Spleen (tissue), 11 donors: ENCODE measurements around the gene PTPRM. TPM values are rescaled to one million over a fixed set of nuclear protein-coding genes. Genes with fewer than 3 reads are reported as not detected.

Experiments used
- DNase-seq: peaks from one replicate; pipeline ENCODE4 v3.0.0-alpha.2; 2020
- H3K27ac ChIP-seq, 8 donors: fragments of 200-600 bp; sonication (generic) in 7 of 8; 1 replicate in 4 of 8; 2 replicates in 4 of 8; pipeline versions ENCODE4 v1.5.0 to v1.8.0; 2016 to 2021; ENCODE audit warnings: inconsistent platforms in 4 of 8, mild to moderate bottlenecking in 4 of 8, moderate library complexity in 1 of 8
- H3K27me3 ChIP-seq, 7 donors: fragments of 200-600 bp; sonication (generic) in 6 of 7; replicated peaks in 1 of 7; 1 replicate in 4 of 7; 2 replicates in 3 of 7; pipeline versions ENCODE4 v1.5.0 to v1.8.0; 2016 to 2021; ENCODE audit warnings: inconsistent platforms in 3 of 7, mild to moderate bottlenecking in 1 of 7
- H3K36me3 ChIP-seq, 6 donors: fragments of 200-600 bp; sonication (generic) in 5 of 6; 1 replicate in 4 of 6; 2 replicates in 2 of 6; pipeline versions ENCODE4 v1.5.0 to v1.8.0; 2016 to 2021; ENCODE audit warnings: inconsistent platforms in 2 of 6
- H3K4me1 ChIP-seq, 6 donors: fragments of 200-600 bp; sonication (generic) in 5 of 6; 1 replicate in 3 of 6; 2 replicates in 3 of 6; pipeline versions ENCODE4 v1.5.0 to v1.8.0; 2016 to 2021; ENCODE audit warnings: inconsistent platforms in 3 of 6
- H3K4me3 ChIP-seq, 8 donors: fragments of 200-600 bp; sonication (generic) in 7 of 8; 1 replicate in 4 of 8; 2 replicates in 4 of 8; pipeline versions ENCODE4 v1.5.0 to v1.8.0; 2016 to 2021; ENCODE audit warnings: inconsistent platforms in 4 of 8, mild to moderate bottlenecking in 4 of 8, moderate library complexity in 2 of 8
- H3K9me3 ChIP-seq, 8 donors: fragments of 200-600 bp; sonication (generic) in 7 of 8; 1 replicate in 4 of 8; 2 replicates in 4 of 8; pipeline versions ENCODE4 v1.5.0 to v1.8.0; 2016 to 2021; ENCODE audit warnings: inconsistent platforms in 4 of 8
- POLR2A ChIP-seq, 3 donors: fragments of 450-650 bp; IDR thresholded peaks; one replicate each; pipeline ENCODE4 v1.5.1; 2017; ENCODE audit warnings: antibody characterized with exemption in 3 of 3, mild to moderate bottlenecking in 1 of 3
- POLR2AphosphoS5 ChIP-seq, 3 donors: sonication (generic); formaldehyde crosslinking; IDR thresholded peaks; one replicate each; pipeline ENCODE4 v1.5.1; 2017; ENCODE audit warnings: antibody characterized with exemption in 3 of 3
- WGBS, 5 donors: extraction: QIAGEN DNeasy Blood & Tissue Kit in 3 of 5; methylation state at CpG; one replicate each; pipeline versions ENCODE4 v1.1.5 to v1.1.7; 2013 to 2018; 5-methylcytosine and 5-hydroxymethylcytosine counted together
- intact Hi-C: fragments of 100-400 bp; cut with DNase I; formaldehyde crosslinking; loops from one replicate; pipeline ENCODE4 v1.15.0; 2023; ENCODE audit warnings: low total_unique reads
- polyA plus RNA-seq, 3 donors: library from polyadenylated mRNA; stranded (reverse); fragments of 200-250 nt; gene quantifications; one replicate each; pipeline ENCODE4 v1.2.1, GENCODE V29; 2013
- total RNA-seq, 7 donors: library from RNA; depleted of rRNA in 3 of 7; stranded (reverse); fragments of >200 nt in 3 of 7; fragmentation: NEBNext Ultra II Directional in 4 of 7; extraction: Animal tissue kit (Norgen Biotek cat#: 25700) in 4 of 7; gene quantifications; one replicate each; pipeline versions ENCODE4 v1.1.0 to v1.2.1, GENCODE V29; 2016 to 2021
- TF ChIP-seq, protein P1 (sequence below), 11 experiments: fragments of 200-600 bp in 7 of 11; fragments of 450-650 bp in 4 of 11; sonication (generic) in 4 of 11; IDR thresholded peaks in 8 of 11; conservative IDR thresholded peaks in 3 of 11; 1 replicate in 7 of 11; 2 replicates in 4 of 11; pipeline versions ENCODE4 v1.4.0 to v1.8.0; 2016 to 2021; ENCODE audit warnings: antibody characterized with exemption in 11 of 11, inconsistent platforms in 4 of 11, mild to moderate bottlenecking in 1 of 11
- donor health status: healthy with polysubstance abuse.
- donor health status: DM: no; HTN: no; CAD: no; lungs with moderate emphysema.
- donor health status: DM: no; HTN: no; CAD: no.
- donor health status: Bipolar disorder and iron deficiency.
- donor health status: healthy.
- donor health status: DM: no; HTN: no; CAD: no.
- donor health status: DM: yes; HTN: yes; CAD: no.

PTPRM gene
- total and polyA plus RNA-seq, 10 donors, result 23.5 to 97.8 (median 62.8) TPM

DNA sequence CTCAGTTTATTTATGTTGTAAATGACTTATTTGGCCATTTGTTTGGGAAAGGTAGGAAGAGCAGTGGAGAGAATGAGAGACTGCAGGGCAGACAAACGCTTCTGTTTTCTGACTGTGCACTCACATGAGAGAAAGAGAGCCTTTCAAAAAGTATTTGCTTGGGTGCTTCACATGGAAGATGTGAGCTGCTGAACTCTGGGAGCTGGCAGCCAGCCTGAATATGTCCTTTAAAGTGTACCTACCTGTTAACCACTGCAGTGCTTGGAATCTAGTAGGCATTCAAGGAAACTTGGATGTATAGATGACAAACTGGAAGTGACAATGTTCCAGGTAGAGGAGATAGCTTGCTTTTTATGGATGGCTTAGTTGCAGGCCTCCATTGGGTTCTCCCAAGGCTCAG lies 68.8 kb downstream of the PTPRM start:
- TF ChIP-seq POLR2A (IDR thresholded peaks at IDR 0.05) (no peak), POLR2AphosphoS5 (IDR thresholded peaks at IDR 0.05) (no peak)
- TF ChIP-seq, protein P1, sequence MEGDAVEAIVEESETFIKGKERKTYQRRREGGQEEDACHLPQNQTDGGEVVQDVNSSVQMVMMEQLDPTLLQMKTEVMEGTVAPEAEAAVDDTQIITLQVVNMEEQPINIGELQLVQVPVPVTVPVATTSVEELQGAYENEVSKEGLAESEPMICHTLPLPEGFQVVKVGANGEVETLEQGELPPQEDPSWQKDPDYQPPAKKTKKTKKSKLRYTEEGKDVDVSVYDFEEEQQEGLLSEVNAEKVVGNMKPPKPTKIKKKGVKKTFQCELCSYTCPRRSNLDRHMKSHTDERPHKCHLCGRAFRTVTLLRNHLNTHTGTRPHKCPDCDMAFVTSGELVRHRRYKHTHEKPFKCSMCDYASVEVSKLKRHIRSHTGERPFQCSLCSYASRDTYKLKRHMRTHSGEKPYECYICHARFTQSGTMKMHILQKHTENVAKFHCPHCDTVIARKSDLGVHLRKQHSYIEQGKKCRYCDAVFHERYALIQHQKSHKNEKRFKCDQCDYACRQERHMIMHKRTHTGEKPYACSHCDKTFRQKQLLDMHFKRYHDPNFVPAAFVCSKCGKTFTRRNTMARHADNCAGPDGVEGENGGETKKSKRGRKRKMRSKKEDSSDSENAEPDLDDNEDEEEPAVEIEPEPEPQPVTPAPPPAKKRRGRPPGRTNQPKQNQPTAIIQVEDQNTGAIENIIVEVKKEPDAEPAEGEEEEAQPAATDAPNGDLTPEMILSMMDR (IDR thresholded peaks at IDR 0.05 in 8 of 11, conservative IDR thresholded peaks at IDR 0.05 in 3 of 11), result no peak
- Histone ChIP-seq H3K36me3 (no peaks in the 10 kb centered on the region), H3K27ac (no peak overlapping the region), H3K4me3 (no peak overlapping the region), H3K4me1 (no peaks in the 10 kb centered on the region), H3K9me3 (no peaks in the 10 kb centered on the region), H3K27me3 (no peaks in the 10 kb centered on the region)
- 81 to 100% (median 93%) methylated on average over 1 of the region's 1 CpG for WGBS, 5 donors
- intact Hi-C loops, result no loop called here
- DNase-seq, result no peak

DNA sequence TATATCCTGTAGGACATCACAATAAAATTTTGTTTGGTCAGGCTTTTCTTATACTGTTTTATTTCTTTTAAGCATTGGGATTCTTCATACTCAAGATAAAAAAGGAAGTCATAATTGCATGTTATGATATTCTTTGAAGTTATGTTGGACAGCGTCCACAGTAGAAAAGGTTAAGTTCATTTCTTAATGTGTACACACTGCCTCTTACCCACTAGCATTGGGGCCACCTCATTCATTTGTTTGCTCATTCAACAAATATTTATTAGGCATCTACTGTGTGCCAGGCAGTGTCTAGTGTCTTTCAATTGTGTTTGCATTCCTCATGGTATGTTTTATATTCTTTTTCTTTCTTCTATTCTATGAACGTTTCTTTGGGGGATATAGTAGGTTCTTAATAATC lies 70.2 kb downstream of the PTPRM start:
- intact Hi-C loops, result no loop called here
- 55 to 76% (median 73%) methylated on average over 2 of the region's 2 CpGs for WGBS, 5 donors

DNA sequence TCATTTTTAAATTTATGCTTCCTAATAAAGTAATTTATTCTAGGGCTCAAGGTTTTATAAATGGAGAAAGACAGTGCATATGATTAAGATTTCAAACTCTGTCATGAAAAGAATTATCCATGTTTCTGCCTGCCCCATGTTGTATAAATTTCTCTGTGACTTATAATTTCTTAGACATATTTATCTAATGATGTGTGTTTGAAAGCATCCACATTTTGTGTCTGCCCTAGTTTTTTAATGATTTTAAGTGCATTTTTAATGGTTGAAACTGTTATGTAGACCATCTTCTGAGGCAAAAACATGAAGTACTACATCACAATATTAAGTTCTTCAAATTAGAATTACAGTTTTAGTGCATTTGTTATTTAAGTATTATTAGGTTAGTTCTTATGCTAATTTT lies 71.2 kb downstream of the PTPRM start:
- H3K9me3 ChIP-seq, result no peaks in the 10 kb centered on the region
- no peak for DNase-seq
- no peaks in the 10 kb centered on the region for H3K36me3 ChIP-seq
- H3K27me3 ChIP-seq, result no peaks in the 10 kb centered on the region
- intact Hi-C loops, result no loop called here
- no peak overlapping the region for H3K4me3 ChIP-seq
- peaks cover 0 to 5% (median 0%) of the 10 kb centered on the region in 6 donors for H3K4me1 ChIP-seq
- TF ChIP-seq, protein P1 (IDR thresholded peaks at IDR 0.05 in 8 of 11, conservative IDR thresholded peaks at IDR 0.05 in 3 of 11), result no peak
- no peak overlapping the region for H3K27ac ChIP-seq

More for the DNA sequence above, 70.2 kb downstream of the PTPRM start:
- Histone ChIP-seq H3K9me3 (no peaks in the 10 kb centered on the region), H3K36me3 (no peaks in the 10 kb centered on the region), H3K27ac (no peak overlapping the region), H3K4me1 (peaks cover 0 to 4% (median 0%) of the 10 kb centered on the region in 6 donors), H3K27me3 (no peaks in the 10 kb centered on the region), H3K4me3 (no peak overlapping the region)
- DNase-seq, result no peak
- TF ChIP-seq, protein P1 (IDR thresholded peaks at IDR 0.05 in 8 of 11, conservative IDR thresholded peaks at IDR 0.05 in 3 of 11), result no peak
- no peak for TF ChIP-seq POLR2A (IDR thresholded peaks at IDR 0.05)
- TF ChIP-seq POLR2AphosphoS5 (IDR thresholded peaks at IDR 0.05), result no peak

DNA sequence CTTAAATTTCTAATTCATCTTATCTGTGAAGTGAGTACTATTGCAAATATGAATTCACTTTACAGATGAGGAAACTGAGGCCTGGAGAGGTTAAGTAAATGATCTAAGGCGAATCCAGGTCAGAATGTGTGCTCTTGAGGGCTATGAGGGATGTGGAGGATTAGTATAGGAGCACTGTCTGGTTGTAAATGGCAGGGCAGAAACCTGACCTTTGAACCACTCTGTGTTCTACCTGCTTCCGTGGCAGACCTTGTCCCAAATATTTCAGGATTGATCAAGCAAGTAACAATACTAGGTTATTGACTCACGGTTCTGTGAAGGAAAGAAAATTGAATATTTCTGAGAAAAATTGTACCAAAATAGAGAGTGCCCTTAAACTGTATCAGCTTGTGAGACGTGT lies 74.7 kb downstream of the PTPRM start:
- intact Hi-C loops, result no loop called here
- Histone ChIP-seq H3K36me3 (no peaks in the 10 kb centered on the region), H3K9me3 (no peaks in the 10 kb centered on the region), H3K4me3 (no peak overlapping the region), H3K27me3 (no peaks in the 10 kb centered on the region), H3K27ac (peak overlapping the region in 2 of 8 donors; percentile 9 to 39), H3K4me1 (peaks cover 0 to 5% (median 0%) of the 10 kb centered on the region in 6 donors)
- no peak for DNase-seq
- 75 to 85% (median 82%) methylated on average over 4 of the region's 4 CpGs for WGBS, 5 donors
- TF ChIP-seq POLR2A (IDR thresholded peaks at IDR 0.05) (no peak), POLR2AphosphoS5 (IDR thresholded peaks at IDR 0.05) (no peak)
- TF ChIP-seq, protein P1 (IDR thresholded peaks at IDR 0.05 in 8 of 11, conservative IDR thresholded peaks at IDR 0.05 in 3 of 11), result no peak
